Dedifferentiated amniotic fluid mesenchymal stem cell (primary cell): ENCODE results near the gene ZFP1.
"Not testable (repeated sequence)": the region's sequence is repeated elsewhere in the genome, so short reads cannot be mapped to it uniquely, and the experiment has no call there.

Experiments
- DNase-seq: peaks from one replicate; pipeline ENCODE4 v3.0.0-alpha.2; 2016; ENCODE audit errors: extremely low spot score

ZFP1 gene

DNA sequence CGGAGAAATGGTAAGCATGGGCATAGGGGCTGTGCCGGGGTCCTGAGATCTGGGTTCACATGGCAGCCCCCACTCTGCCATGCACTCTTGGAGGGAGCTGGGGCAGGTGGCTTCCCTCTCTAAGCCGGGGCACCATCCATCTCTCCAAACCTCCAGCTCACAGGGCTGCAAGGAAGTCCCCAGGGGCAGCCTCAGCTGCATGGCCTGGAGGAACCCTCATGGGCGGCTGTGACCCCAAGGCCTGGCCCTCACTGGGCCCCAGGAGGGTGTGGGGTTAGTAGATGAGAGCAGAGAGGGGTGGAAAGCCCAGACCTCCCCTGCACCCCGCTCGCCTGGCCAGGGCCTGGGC, 56.1 kb downstream of the ZFP1 start:
- DNase-seq = no peak

DNA sequence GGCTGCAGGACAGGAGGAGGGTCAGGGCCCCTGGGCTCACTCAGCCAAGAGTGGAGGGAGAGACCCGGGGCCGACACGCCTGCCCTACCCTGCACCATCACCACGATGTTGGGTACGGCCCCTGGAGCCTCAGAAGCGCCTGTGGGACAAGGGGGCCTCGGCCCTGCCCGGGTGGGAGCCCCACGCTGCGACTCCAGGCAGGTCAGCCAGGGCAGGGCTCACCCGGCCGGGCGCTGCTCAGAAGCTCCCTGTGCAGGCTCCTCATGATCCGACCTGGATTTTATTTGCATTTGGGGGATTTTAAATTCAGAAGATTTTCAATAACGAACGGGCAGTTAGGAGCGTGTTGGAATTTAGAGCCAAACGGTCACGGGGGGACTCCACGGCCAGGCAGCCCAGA, 56.6 kb downstream of the ZFP1 start:
- not testable (repeated sequence) for DNase-seq

DNA sequence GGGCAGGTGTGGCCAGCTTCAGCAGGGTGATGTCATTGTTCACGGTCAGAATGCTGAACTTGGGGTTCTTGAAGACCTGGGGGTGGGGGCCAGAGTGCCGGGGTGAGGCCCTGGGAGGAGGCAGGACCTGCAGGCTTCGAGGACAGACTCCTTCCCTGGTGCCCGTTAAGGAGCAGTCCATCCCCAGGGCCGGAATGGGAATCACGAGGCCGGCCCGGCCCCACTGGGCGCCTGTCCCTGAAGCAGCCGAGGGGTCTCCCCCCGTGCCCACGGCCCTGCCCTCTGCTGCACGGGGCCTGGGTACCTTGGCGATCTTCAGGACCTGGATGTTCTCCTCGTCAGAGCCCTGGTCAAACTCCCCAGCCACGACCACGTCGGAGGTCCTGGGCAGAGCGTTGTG, 57.1 kb downstream of the ZFP1 start:
- DNase-seq = not testable (repeated sequence)

DNA sequence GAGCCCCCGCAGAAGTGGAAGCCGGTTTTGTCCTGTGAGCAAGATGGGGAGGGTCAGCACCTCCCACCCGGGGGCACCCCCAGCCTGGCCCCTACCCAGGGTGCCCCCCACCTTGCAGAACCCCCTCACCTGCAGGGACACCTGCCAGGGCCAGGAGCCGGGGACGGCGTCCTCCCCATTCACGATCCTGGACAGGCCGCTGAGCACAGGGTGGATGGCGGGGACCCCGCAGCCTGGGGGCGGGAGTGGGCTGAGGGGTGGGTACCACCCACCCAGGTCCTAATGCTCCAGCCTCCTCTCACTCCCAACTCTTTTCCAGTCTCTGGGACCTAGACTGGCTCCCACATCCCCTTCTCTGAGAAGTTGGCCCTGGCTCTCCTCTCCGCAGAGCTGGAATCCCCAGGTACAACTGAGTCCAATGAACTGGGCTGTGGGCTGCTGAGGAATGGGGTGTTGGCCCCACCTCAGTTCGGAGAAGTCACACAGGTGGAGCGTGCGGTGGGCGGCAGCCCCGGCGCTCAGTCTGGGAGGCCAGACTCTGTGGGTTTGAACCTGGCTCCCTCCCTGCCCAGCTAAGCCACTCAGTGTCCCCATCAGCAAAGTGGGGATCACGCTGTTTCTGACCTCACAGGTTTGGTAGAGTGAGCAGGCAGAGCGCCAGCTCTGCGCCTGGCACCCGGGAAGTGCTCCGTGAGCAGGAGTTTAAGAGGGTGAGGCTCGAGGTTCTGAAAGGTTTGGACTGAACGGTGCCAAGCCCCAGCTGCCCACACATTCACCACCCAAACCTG, 57.8 kb downstream of the ZFP1 start:
- DNase-seq = not testable (repeated sequence)

DNA sequence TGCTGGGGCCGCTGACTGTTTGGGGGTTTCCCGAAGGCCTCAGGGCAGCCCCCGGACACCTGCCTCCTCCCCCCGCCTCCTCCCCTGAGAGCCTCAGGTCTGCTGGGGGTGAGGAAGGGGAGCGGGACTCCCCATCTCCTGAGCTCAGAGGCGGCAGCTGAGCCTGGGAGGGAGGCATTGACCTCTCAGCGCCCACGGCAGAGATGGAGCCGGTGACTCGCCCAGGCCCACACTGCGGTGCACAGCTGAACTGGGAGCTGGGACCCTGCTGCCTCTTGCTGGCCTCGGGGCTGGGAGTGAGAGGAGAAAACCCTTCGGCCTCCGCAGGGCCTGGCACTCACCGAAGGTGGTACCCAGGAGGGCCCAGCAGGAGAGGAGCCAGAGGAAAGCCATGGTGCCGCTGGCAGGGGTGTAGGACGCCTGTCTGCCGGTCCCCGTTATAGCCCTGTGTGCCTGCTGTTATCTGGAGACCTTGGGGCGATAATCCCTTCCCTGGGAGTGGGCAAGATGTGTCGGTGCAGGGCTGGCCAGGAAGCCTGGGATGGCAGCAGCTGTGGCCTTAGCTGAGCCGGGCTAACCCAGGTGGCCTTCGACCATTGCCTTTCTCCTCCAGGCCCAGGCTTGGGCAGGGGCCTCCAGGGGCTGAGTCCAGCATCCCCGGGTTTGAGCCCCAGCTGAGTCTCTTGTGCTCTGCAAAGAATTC, 58.6 kb downstream of the ZFP1 start, which contains the start of gene CTRB2:
TSS of gene CTRB2 (minus strand) at position 413 of the 703 bp plus-strand sequence. CDS start at position 393, 20 bp downstream.
- no peak for DNase-seq

DNA sequence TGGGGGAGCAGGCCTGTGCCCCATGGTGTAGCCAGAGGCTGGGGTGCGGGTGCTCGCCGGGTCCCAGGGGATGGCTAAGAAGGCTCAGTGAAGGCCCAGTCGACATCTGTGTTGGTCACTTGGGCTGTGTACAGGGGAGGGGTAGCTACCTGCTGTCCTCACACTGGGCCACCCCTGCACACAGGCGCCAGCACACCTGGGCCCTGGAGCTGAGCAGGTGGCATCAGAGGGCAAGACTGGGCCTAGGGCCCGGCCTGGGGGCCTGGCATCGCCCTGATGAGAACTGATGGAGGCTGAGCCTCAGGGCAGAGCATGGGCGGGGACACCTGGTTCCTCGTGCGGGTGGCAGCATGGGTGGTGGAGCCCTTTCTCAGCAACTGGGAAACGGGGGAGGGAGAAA, 59.5 kb downstream of the ZFP1 start:
- no peak for DNase-seq

DNA sequence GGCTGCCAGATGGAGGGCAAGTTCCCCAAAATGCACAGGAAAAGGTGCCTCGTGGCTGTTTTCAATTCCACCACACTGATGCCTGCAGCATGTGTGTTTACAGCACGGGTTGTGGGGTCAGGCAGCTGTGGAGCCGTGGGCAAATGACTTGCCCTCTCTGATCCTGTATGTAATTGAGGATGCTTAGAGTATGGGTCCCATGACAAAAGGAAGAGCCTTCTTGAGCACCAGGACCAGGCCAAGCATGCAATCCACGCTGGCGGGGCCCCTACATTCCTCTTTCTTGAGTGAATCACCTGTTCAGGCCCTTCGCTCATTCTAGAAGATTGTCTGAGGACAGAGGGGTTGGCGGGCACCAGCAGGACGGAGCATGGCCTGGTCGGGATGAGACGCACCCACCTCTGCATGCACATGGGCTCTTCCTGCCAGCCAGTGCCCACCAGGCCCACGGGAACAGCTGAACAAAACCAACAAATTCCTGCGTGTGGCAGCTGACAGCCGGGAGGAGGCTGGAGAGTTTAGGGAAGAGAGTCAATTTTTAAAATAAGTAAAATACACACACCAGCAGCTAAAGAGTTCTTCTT, 60.0 kb downstream of the ZFP1 start:
- no peak for DNase-seq

DNA sequence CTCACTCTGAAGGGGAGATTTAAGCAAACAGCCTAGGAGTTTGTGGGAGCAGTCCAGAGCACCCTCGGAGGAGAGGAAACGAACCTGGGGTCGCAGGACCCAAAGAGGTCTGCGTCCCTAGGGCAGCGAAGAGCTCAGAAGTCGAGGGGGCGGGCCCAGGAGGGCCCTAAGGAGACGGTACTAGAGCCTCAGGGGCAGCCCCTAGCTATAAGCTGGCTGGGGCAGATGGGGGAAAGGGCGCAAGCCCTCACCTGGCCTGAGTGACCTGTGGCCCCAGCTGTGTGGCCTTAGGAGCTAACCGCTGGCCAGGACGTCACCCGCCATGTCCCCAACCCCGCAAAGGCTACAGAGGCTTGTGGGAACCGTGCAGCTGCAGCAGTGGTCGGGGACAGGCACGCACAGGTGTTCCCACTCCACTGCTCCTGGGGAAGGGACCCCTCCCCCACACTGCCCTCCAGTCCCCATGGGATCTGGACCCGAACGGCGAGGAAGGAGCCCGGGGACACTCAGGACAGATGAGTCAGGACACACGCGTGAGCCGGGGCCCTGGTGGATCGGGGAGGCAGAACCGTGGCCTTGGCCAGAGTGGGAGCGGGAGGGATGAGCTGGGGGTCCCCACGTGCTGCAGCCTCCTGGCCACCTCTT, 60.7 kb downstream of the ZFP1 start:
- DNase-seq = no peak

DNA sequence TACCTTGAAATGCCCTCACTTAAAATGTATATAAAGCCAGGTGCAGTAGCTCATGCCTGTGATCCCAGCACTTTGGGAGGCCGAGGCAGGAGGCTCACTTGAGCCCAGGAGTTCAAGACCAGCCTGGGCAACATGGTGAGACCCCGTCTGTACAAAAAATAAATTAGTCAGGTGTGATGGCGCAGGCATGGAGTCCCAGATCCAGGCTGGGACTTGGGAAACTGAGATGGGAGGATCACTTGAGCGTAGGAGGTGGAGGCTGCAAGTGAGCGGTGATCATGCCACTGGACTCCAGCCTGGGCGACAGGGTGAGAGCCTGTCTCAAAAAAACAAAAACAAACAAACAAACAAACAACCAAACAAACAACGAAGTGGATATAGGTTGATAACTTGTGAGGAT, 61.2 kb downstream of the ZFP1 start:
- DNase-seq = not testable (repeated sequence)

DNA sequence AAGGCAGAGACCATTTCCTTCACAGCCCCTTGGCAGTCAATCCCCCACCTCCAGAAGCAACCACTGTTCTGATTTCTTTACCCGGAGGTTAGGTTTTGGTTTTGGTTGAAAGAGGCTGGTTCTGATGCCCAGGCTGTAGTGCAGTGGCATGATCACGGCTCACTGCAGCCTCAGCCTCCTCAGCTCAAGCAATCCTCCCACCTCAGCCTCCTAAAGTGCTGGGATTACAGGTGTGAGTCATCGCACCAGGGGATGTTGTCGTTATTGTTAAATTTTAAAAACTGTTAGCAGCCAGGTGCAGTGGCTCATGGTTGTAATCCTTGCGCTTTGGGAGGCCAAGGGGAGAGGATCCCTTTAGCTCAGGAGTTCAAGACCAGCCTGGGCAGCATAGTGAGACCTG, 61.6 kb downstream of the ZFP1 start:
- no peak for DNase-seq

DNA sequence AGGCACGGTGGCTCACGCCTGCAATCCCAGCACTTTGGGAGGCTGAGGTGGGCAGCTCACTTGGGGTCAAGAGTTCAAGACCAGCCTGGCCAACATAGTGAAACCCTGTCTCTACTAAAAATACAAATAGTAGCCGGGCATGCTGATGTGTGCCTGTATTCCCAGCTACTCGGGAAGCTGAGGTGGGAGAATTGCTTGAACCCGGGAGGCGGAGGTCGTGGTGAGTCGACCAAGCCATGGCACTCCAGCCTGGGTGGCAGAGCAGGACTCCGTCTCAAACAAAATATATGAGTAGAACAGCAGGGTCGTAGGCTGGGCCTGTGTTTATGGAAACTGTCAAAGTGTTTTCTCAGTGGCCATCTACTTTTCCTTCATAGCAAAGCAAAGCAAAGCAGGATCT, 63.0 kb downstream of the ZFP1 start:
- not testable (repeated sequence) for DNase-seq

DNA sequence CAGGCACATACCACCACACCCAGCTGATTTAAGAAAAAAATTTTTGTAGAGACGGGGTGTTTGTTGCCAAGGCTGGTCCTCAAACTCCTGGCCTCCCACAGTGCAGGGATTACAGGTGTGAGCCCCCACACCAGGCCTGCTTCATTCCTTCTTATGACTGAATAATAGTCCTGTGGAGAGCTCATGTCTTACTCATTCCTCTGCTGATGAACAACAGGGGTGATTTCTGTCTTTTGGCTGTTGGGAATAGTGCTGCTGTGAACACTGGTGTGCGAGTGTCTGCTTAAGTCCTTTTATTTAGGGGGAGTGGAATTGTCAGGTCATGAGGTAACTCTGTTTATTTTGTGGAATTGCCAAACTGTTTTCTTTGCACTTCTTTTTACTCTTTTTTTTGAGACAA, 67.8 kb downstream of the ZFP1 start:
- DNase-seq = no peak

DNA sequence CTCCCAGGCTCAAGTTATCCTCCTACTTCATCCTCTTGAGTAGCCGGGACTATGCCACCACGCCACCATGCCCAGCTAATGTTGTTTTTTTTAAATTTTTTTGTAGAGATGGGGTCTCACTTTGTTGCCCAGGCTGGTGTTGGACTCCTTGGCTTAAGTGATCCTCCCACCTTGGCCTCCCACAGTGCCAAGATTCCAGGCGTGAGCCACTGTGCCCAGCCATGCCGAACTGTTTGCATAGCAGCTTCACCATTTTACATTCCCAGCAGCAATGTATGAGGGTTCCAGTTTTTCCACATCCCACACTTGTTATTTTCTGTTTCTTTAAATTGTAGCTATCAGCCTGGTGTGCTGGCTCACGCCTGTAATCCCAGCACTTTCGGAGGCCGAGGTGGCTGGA, 68.3 kb downstream of the ZFP1 start:
- no peak for DNase-seq

DNA sequence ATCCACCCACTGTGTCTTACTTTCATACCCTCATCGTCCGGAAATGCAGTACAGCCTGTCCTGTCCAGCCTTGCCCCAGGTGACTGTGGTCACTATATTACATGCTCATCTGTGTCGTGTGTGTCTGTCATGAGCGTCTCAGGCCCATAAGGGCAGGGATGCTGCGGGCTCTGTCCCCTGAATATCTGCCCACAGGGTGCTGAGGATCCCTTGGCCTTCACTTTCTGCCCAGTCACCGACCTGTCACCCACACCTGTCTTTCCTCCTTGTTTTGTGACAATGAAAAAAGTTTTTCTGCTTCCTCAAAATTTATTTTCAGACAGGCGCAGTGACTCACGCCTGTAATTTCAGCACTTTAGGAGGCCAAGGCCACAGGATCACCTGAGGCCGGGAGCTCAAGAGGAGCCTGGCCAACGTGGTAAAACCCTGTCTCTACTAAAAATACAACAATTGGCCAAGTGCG, 69.1 kb downstream of the ZFP1 start:
- DNase-seq = no peak

DNA sequence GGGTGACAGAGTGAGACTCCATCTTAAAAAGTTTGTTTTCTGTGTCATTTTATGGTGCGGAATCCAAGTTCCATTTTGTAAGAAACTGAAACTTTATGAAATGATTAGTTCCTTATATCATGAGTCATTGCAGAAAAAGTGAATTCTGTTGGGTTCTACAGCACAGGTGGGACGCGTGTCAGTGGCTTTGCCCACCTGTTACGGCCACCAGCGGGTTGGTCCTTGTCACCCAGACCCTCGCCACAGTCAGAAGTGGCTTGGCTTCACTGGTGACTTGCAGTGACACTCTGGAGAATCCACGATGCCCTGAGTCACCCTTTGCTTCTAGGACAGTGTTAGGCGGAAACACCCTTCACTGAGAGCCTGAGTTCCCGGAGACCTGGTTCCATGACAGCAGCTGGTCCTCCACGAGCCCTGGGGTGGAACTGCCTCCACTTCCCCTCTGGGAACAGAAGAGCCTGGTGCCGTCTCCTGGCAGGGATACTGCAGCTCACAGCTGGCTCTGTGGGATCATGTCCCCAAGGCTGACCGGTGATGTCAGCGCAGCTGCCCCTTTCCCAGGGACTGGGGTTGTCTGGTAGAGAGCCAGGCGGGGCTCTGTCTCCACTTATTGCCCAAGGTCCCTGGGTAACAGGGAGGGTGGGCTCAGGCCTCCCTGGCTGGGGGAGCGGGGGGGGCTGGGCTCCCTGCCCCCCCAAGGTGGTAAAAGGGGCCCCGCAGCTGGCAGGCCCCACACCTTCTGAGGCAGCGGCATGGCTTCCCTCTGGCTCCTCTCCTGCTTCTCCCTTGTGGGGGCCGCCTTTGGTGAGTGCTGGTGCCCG, 70.1 kb downstream of the ZFP1 start, which contains the start of gene CTRB1:
TSS of gene CTRB1 (plus strand) at position 733 of the 821 bp plus-strand sequence. CDS start at position 753, 20 bp downstream.
- no peak for DNase-seq

DNA sequence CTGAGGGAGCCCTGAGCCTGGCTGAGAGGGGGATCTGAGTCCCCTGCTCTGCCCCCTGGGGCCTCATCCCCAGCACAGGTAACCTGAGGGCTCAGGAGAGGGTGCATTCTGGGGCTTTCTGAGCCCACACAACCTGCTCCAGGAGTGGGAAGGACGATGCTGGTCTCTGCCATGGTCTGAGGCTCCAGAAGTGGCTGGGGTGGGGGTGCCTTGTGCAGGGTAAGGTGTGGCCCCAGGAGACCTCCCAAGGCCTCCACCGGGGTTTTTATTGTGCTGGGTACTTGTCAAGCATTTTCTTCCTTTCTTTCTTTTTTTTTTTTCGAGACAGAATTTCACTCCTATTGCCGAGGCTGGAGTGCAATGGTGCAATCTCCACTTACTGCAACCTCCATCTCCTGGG, 70.8 kb downstream of the ZFP1 start:
- DNase-seq = no peak

DNA sequence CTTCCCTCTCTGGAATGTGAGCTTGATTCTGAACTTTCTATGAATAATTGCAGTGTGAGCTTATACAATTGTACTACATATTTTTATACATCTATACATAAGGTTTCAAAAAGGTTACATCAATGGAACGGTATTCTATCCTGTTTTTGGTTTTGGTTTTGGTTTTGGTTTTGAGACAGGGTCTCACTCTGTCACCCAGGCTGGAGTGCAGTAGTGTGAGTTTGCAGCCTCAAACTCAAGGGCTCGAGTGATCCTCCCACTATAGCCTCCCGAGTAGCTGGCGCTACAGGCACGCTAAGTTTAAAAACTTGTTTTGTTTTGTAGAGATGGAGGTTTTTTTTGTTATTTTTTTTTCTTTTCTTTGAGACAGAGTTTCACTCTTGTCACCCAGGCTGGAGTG, 71.5 kb downstream of the ZFP1 start:
- no peak for DNase-seq
